OCI-LY7 (cell line): ENCODE measurements around the gene PLEKHG5.

Source experiments
- EZH2phosphoT487 ChIP-seq: fragments of 200-600 bp; sonication (generic); IDR thresholded peaks from 2 replicates; pipeline ENCODE4 v1.6.1; 2018; ENCODE audit warnings: low read depth, borderline replicate concordance, mild to moderate bottlenecking, mixed run types, antibody characterized with exemption, low read length, moderate library complexity, mixed read lengths
- TF ChIP-seq, protein P1 (sequence below): fragments of 200-600 bp; sonication (generic); conservative IDR thresholded peaks from 2 replicates; pipeline ENCODE4 v1.5.1; 2014; ENCODE audit warnings: mild to moderate bottlenecking, antibody characterized with exemption, low read length, moderate library complexity, mixed read lengths

DNA sequence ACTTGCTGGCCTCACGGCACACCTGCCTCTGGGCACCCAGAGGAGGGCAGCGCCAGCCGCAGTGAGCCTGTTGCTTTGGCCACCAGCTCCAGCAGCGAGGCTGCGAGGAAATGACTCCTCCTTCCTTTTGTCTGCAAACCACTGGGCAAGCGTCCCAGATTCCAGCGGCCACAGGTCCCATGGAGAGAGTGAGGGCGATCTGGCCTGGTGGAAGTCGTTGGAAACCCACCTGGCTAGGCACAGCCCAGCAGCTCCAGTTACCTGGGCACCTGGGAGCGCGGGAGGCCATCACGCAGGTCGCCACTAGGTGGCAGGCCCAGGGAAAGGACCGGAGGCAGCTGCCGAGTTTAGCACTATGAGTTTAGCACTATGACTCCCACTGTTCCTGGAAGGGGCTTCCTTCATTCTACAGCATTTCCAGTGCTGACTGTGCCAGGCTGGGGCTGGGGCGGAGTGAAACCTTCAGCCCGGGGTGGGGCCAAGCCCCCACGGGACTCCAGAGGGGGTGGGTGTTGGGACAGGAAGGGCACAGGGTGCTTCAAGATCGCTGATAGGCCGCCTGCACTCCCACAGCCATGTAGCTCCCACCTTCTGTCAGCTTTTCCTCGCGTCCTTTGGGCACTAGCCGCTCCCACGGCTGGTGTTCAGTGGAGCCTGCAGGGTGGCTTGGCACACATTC, 68.0 kb downstream of the PLEKHG5 start:
- TF ChIP-seq, protein P1, sequence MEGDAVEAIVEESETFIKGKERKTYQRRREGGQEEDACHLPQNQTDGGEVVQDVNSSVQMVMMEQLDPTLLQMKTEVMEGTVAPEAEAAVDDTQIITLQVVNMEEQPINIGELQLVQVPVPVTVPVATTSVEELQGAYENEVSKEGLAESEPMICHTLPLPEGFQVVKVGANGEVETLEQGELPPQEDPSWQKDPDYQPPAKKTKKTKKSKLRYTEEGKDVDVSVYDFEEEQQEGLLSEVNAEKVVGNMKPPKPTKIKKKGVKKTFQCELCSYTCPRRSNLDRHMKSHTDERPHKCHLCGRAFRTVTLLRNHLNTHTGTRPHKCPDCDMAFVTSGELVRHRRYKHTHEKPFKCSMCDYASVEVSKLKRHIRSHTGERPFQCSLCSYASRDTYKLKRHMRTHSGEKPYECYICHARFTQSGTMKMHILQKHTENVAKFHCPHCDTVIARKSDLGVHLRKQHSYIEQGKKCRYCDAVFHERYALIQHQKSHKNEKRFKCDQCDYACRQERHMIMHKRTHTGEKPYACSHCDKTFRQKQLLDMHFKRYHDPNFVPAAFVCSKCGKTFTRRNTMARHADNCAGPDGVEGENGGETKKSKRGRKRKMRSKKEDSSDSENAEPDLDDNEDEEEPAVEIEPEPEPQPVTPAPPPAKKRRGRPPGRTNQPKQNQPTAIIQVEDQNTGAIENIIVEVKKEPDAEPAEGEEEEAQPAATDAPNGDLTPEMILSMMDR: peak; percentile 81
- TF ChIP-seq EZH2phosphoT487: no peak
